OCI-LY1 (cell line): Measurements from ENCODE around the gene SLC35F3.

ENCODE experiments used
- H2AFZ ChIP-seq: fragments of 200-600 bp; sonication (generic), shearing (Covaris generic); 2 replicates; pipeline ENCODE4 v1.6.0; 2014; ENCODE audit warnings: antibody characterized with exemption, mild to moderate bottlenecking, low read length
- H3F3A ChIP-seq: fragments of 200-600 bp; sonication (generic), shearing (Covaris generic); 2 replicates; pipeline ENCODE4 v1.6.0; 2014; ENCODE audit warnings: mild to moderate bottlenecking, antibody characterized with exemption, low read length, moderate library complexity; ENCODE audit not compliant: insufficient read depth
- H3K27ac ChIP-seq: fragments of 200-600 bp; sonication (generic); 2 replicates; pipeline ENCODE4 v1.5.1; 2014; ENCODE audit warnings: low read length, mixed run types, mild to moderate bottlenecking, low read depth; ENCODE audit not compliant: poor library complexity, severe bottlenecking
- H3K27me3 ChIP-seq: fragments of 200-600 bp; sonication (generic); 2 replicates; pipeline ENCODE4 v1.6.0; 2014; ENCODE audit warnings: antibody characterized with exemption, mild to moderate bottlenecking, low read length, moderate library complexity; ENCODE audit not compliant: insufficient read depth
- H3K36me3 ChIP-seq: fragments of 200-600 bp; sonication (generic); 2 replicates; pipeline ENCODE4 v1.6.1; 2014; ENCODE audit warnings: mild to moderate bottlenecking, antibody characterized with exemption, low read length, moderate library complexity, mixed read lengths; ENCODE audit not compliant: insufficient read depth
- H3K4me1 ChIP-seq: fragments of 200-600 bp; sonication (generic); 2 replicates; pipeline ENCODE4 v1.5.1; 2014; ENCODE audit warnings: mild to moderate bottlenecking, low read length, moderate library complexity; ENCODE audit not compliant: insufficient read depth, severe bottlenecking
- H3K4me2 ChIP-seq: fragments of 200-600 bp; sonication (generic), shearing (Covaris generic); 2 replicates; pipeline ENCODE4 v1.6.1; 2014; ENCODE audit warnings: low read length
- H3K4me3 ChIP-seq: fragments of 200-600 bp; sonication (generic); 2 replicates; pipeline ENCODE4 v1.5.1; 2014; ENCODE audit warnings: low read length, low read depth, mild to moderate bottlenecking, mixed read lengths; ENCODE audit not compliant: poor library complexity, severe bottlenecking
- H3K79me2 ChIP-seq: fragments of 200-600 bp; shearing (Covaris generic); 2 replicates; pipeline ENCODE4 v1.6.1; 2016; ENCODE audit warnings: mixed run types, low read length, mixed read lengths; ENCODE audit not compliant: insufficient read depth
- H3K9ac ChIP-seq: fragments of 200-600 bp; sonication (generic), shearing (Covaris generic); 2 replicates; pipeline ENCODE4 v1.6.1; 2014; ENCODE audit warnings: mild to moderate bottlenecking, low read length, mixed read lengths
- H3K9me2 ChIP-seq: fragments of 200-600 bp; sonication (generic), shearing (Covaris generic); 2 replicates; pipeline ENCODE4 v1.6.1; 2014; ENCODE audit warnings: low read depth, mild to moderate bottlenecking, low read length, mixed read lengths
- H3K9me3 ChIP-seq: fragments of 200-600 bp; shearing (Covaris generic); 2 replicates; pipeline ENCODE4 v1.6.1; 2014; ENCODE audit warnings: low read length, mixed read lengths
- H4K20me1 ChIP-seq: fragments of 200-600 bp; sonication (generic), shearing (Covaris generic); 2 replicates; pipeline ENCODE4 v1.6.0; 2016; ENCODE audit warnings: mild to moderate bottlenecking, low read length; ENCODE audit not compliant: insufficient read depth
- CTCF ChIP-seq: fragments of 200-600 bp; sonication (generic), shearing (Covaris generic); IDR thresholded peaks from 2 replicates; pipeline ENCODE4 v1.5.1; 2017; ENCODE audit warnings: mild to moderate bottlenecking, antibody characterized with exemption, low read length, moderate library complexity, mixed read lengths
- EZH2 ChIP-seq: fragments of 200-600 bp; sonication (generic), shearing (Covaris generic); IDR thresholded peaks from 2 replicates; pipeline ENCODE4 v1.8.0; 2017; ENCODE audit warnings: borderline replicate concordance, mixed run types, mild to moderate bottlenecking, antibody characterized with exemption, low read length, moderate library complexity, mixed read lengths

The SLC35F3 gene

GRCh38 chr1:234315091-234315541 lies 410.6 kb downstream of the SLC35F3 start:
- Histone ChIP-seq H3K9me2 (no peaks in the 10 kb centered on the region), H3K4me3 (no peak overlapping the region), H3K9me3 (no peaks in the 10 kb centered on the region), H3K27me3 (no peaks in the 10 kb centered on the region; the same call in 1 of the 2 replicates), H3K79me2 (no peaks in the 10 kb centered on the region), H3K9ac (no peak overlapping the region), H3K27ac (no peak overlapping the region), H2AFZ (no peak overlapping the region), H3K4me2 (no peak overlapping the region), H3F3A (no peaks in the 10 kb centered on the region), H3K36me3 (no peaks in the 10 kb centered on the region), H3K4me1 (no peaks in the 10 kb centered on the region), H4K20me1 (no peaks in the 10 kb centered on the region)
- TF ChIP-seq CTCF, result no peak
- no peak for TF ChIP-seq EZH2

- Histone ChIP-seq H3K27me3 (no peaks in the 10 kb centered on the region; the same call in 1 of the 2 replicates), H3K4me1 (no peaks in the 10 kb centered on the region), H3K4me3 (no peak overlapping the region), H3K27ac (no peak overlapping the region), H3K36me3 (no peaks in the 10 kb centered on the region), H3K9ac (no peak overlapping the region), H4K20me1 (no peaks in the 10 kb centered on the region), H3K4me2 (no peak overlapping the region), H3K9me2 (no peaks in the 10 kb centered on the region), H2AFZ (no peak overlapping the region), H3K9me3 (no peaks in the 10 kb centered on the region), H3K79me2 (no peaks in the 10 kb centered on the region), H3F3A (no peaks in the 10 kb centered on the region)
- TF ChIP-seq CTCF (no peak), EZH2 (no peak)
Measured at GRCh38 chr1:234315588-234315987, 411.1 kb downstream of the SLC35F3 start.

GRCh38 chr1:234316486-234316885 lies 412.0 kb downstream of the SLC35F3 start:
- no peaks in the 10 kb centered on the region for H4K20me1 ChIP-seq
- H3K79me2 ChIP-seq, result no peaks in the 10 kb centered on the region
- TF ChIP-seq EZH2 (no peak), CTCF (no peak)
- no peaks in the 10 kb centered on the region for H3K36me3 ChIP-seq
- H3K9ac ChIP-seq, result no peak overlapping the region
- no peaks in the 10 kb centered on the region for H3K9me3 ChIP-seq
- no peaks in the 10 kb centered on the region for H3K27me3 ChIP-seq
- no peak overlapping the region for H2AFZ ChIP-seq
- no peak overlapping the region for H3K4me3 ChIP-seq
- no peaks in the 10 kb centered on the region for H3K4me1 ChIP-seq
- H3K4me2 ChIP-seq, result no peak overlapping the region
- H3K9me2 ChIP-seq, result no peaks in the 10 kb centered on the region
- no peak overlapping the region for H3K27ac ChIP-seq
- H3F3A ChIP-seq, result no peaks in the 10 kb centered on the region
